AG09319 (cell line): ENCODE measurements around the gene RCOR2.

Experiments used
- DNase-seq: peaks from one replicate; pipeline ENCODE4 v3.0.0-alpha.2; 2010; ENCODE audit warnings: low read depth; ENCODE audit errors: extremely low read depth
- CTCF ChIP-seq: IDR thresholded peaks from 2 replicates; pipeline ENCODE4 v1.5.1; 2011; ENCODE audit warnings: low read depth, mild to moderate bottlenecking, inconsistent platforms, low read length, moderate library complexity

RCOR2 gene

GRCh38 chr11:63873311-63873710 lies 43.7 kb downstream of the RCOR2 start:
- TF ChIP-seq CTCF: no peak
- DNase-seq: no peak

GRCh38 chr11:63872800-63873197 lies 44.2 kb downstream of the RCOR2 start:
- TF ChIP-seq CTCF: no peak
- no peak for DNase-seq

GRCh38 chr11:63871962-63872799 lies 44.8 kb downstream of the RCOR2 start:
- TF ChIP-seq CTCF: peak; percentile 44
- peak; percentile 70 for DNase-seq

- no peak for TF ChIP-seq CTCF
Observed at GRCh38 chr11:63870351-63871140, 46.4 kb downstream of the RCOR2 start.

GRCh38 chr11:63869683-63870082 lies 47.3 kb downstream of the RCOR2 start:
- no peak for DNase-seq
- no peak for TF ChIP-seq CTCF

More at GRCh38 chr11:63870351-63871140, 46.4 kb downstream of the RCOR2 start:
- DNase-seq: no peak

GRCh38 chr11:63869171-63869591 lies 47.8 kb downstream of the RCOR2 start:
- TF ChIP-seq CTCF: no peak
- no peak for DNase-seq
